ENCODE data around the gene DKC1.

Gene DKC1

DNA sequence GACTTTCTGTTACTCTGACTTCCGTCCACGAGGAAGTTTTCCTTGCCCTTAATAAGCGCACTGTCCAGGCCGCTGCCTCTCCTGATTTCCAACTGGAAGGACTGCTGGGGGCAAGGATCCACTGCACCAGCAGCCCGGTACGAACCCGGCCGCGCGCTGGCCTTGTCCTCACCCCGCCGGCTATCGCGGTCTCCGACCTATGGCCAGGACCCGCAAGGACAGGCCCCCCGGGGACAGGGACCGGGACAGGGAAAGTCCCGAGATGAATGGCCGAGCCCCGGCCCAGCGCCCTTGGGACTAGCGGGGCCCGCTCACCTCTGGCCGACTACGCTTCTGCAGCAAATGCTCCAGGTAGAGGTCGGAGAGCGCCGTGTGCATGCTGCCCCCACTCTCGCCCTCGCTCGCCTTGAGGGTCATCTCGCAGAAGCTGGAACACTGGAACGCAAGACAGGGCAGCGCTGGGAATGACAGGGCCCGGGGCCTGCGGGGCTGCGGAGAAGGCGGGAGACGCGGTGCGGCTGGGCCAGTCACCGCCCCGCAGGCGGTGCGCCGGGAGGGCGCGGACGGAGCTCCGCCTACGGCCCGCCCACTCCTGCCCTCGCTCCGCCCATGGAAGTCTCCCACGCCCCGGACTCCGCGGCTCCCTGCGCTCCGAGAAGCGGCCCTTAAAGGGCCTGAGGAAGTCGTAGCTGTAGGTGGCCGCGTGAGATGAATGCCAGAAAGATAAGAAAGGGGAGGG, 42.5 kb downstream of the DKC1 start, which contains the start of gene MPP1 (continued):
- no peak for TF ChIP-seq ZNF548 (tag by site-specific recombination; IDR thresholded peaks at IDR 0.05)
- TF ChIP-seq ZNF600 (tag by site-specific recombination; IDR thresholded peaks at IDR 0.05): no peak; the same call in 1 of the 2 replicates
- TF ChIP-seq ZNF155 (tag by site-specific recombination; IDR thresholded peaks at IDR 0.05): no peak
- TF ChIP-seq ZNF423 (tag by site-specific recombination; IDR thresholded peaks at IDR 0.05): no peak
- no peak for TF ChIP-seq ZNF529 (tag by site-specific recombination; IDR thresholded peaks at IDR 0.05; ENCODE audit: insufficient replicate concordance)
- TF ChIP-seq, protein P1, sequence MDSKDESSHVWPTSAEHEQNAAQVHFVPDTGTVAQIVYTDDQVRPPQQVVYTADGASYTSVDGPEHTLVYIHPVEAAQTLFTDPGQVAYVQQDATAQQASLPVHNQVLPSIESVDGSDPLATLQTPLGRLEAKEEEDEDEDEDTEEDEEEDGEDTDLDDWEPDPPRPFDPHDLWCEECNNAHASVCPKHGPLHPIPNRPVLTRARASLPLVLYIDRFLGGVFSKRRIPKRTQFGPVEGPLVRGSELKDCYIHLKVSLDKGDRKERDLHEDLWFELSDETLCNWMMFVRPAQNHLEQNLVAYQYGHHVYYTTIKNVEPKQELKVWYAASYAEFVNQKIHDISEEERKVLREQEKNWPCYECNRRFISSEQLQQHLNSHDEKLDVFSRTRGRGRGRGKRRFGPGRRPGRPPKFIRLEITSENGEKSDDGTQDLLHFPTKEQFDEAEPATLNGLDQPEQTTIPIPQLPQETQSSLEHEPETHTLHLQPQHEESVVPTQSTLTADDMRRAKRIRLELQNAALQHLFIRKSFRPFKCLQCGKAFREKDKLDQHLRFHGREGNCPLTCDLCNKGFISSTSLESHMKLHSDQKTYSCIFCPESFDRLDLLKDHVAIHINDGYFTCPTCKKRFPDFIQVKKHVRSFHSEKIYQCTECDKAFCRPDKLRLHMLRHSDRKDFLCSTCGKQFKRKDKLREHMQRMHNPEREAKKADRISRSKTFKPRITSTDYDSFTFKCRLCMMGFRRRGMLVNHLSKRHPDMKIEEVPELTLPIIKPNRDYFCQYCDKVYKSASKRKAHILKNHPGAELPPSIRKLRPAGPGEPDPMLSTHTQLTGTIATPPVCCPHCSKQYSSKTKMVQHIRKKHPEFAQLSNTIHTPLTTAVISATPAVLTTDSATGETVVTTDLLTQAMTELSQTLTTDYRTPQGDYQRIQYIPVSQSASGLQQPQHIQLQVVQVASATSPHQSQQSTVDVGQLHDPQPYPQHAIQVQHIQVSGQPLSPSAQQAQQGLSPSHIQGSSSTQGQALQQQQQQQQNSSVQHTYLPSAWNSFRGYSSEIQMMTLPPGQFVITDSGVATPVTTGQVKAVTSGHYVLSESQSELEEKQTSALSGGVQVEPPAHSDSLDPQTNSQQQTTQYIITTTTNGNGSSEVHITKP (tag by site-specific recombination; IDR thresholded peaks at IDR 0.05): no peak
- no peak for TF ChIP-seq ZBTB48 (tag by site-specific recombination; IDR thresholded peaks at IDR 0.05)
- TF ChIP-seq ZEB2 (tag by site-specific recombination; IDR thresholded peaks at IDR 0.05): no peak
- TF ChIP-seq ZNF292 (tag by site-specific recombination; IDR thresholded peaks at IDR 0.05; ENCODE audit: borderline replicate concordance, low read depth): no peak
- TF ChIP-seq ZNF140 (tag by site-specific recombination; IDR thresholded peaks at IDR 0.05): no peak
- TF ChIP-seq ZNF658 (tag by site-specific recombination; IDR thresholded peaks at IDR 0.05): no peak
- TF ChIP-seq ZNF404 (tag by site-specific recombination; IDR thresholded peaks at IDR 0.05): no peak
- TF ChIP-seq, protein P2, sequence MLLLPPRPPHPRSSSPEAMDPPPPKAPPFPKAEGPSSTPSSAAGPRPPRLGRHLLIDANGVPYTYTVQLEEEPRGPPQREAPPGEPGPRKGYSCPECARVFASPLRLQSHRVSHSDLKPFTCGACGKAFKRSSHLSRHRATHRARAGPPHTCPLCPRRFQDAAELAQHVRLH (tag by site-specific recombination; IDR thresholded peaks at IDR 0.05): no peak
- TF ChIP-seq ZNF175 (tag by site-specific recombination; IDR thresholded peaks at IDR 0.05): no peak
- TF ChIP-seq, protein P3, sequence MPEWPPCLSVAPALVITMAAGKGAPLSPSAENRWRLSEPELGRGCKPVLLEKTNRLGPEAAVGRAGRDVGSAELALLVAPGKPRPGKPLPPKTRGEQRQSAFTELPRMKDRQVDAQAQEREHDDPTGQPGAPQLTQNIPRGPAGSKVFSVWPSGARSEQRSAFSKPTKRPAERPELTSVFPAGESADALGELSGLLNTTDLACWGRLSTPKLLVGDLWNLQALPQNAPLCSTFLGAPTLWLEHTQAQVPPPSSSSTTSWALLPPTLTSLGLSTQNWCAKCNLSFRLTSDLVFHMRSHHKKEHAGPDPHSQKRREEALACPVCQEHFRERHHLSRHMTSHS (tag by site-specific recombination; IDR thresholded peaks at IDR 0.05): no peak
- no peak for TF ChIP-seq ZNF354C (tag by site-specific recombination; IDR thresholded peaks at IDR 0.05; ENCODE audit: borderline replicate concordance, low read depth)
- TF ChIP-seq GLIS1 (tag by site-specific recombination; IDR thresholded peaks at IDR 0.05): peak; percentile 59
- TF ChIP-seq, protein P4, sequence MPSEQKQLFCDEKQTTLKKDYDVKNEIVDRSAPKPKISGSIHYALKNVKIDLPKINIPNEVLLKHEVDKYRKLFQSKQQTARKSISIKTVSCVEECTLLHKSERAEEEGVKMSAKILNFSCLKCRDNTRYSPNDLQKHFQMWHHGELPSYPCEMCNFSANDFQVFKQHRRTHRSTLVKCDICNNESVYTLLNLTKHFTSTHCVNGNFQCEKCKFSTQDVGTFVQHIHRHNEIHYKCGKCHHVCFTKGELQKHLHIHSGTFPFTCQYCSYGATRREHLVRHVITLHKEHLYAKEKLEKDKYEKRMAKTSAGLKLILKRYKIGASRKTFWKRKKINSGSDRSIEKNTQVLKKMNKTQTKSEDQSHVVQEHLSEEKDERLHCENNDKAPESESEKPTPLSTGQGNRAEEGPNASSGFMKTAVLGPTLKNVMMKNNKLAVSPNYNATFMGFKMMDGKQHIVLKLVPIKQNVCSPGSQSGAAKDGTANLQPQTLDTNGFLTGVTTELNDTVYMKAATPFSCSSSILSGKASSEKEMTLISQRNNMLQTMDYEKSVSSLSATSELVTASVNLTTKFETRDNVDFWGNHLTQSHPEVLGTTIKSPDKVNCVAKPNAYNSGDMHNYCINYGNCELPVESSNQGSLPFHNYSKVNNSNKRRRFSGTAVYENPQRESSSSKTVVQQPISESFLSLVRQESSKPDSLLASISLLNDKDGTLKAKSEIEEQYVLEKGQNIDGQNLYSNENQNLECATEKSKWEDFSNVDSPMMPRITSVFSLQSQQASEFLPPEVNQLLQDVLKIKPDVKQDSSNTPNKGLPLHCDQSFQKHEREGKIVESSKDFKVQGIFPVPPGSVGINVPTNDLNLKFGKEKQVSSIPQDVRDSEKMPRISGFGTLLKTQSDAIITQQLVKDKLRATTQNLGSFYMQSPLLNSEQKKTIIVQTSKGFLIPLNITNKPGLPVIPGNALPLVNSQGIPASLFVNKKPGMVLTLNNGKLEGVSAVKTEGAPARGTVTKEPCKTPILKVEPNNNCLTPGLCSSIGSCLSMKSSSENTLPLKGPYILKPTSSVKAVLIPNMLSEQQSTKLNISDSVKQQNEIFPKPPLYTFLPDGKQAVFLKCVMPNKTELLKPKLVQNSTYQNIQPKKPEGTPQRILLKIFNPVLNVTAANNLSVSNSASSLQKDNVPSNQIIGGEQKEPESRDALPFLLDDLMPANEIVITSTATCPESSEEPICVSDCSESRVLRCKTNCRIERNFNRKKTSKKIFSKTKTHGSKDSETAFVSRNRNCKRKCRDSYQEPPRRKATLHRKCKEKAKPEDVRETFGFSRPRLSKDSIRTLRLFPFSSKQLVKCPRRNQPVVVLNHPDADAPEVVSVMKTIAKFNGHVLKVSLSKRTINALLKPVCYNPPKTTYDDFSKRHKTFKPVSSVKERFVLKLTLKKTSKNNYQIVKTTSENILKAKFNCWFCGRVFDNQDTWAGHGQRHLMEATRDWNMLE (tag by site-specific recombination; conservative IDR thresholded peaks at IDR 0.05; ENCODE audit: low read depth): no peak
- TF ChIP-seq, protein P5, sequence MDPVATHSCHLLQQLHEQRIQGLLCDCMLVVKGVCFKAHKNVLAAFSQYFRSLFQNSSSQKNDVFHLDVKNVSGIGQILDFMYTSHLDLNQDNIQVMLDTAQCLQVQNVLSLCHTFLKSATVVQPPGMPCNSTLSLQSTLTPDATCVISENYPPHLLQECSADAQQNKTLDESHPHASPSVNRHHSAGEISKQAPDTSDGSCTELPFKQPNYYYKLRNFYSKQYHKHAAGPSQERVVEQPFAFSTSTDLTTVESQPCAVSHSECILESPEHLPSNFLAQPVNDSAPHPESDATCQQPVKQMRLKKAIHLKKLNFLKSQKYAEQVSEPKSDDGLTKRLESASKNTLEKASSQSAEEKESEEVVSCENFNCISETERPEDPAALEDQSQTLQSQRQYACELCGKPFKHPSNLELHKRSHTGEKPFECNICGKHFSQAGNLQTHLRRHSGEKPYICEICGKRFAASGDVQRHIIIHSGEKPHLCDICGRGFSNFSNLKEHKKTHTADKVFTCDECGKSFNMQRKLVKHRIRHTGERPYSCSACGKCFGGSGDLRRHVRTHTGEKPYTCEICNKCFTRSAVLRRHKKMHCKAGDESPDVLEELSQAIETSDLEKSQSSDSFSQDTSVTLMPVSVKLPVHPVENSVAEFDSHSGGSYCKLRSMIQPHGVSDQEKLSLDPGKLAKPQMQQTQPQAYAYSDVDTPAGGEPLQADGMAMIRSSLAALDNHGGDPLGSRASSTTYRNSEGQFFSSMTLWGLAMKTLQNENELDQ (tag by site-specific recombination; IDR thresholded peaks at IDR 0.05; ENCODE audit: low read depth): no peak
- peak; percentile 93 for TF ChIP-seq SP3 (tag by site-specific recombination; IDR thresholded peaks at IDR 0.05)
- no peak for TF ChIP-seq ZNF621 (tag by site-specific recombination; IDR thresholded peaks at IDR 0.05)
- TF ChIP-seq ZNF132 (tag by site-specific recombination; IDR thresholded peaks at IDR 0.05; ENCODE audit: borderline replicate concordance): no peak
